Suprapubic skin (tissue), 3 donors: Measurements from ENCODE around the gene CXXC1.

Experiments
- EP300 ChIP-seq: sonication (generic); formaldehyde crosslinking; IDR thresholded peaks from one replicate; pipeline ENCODE4 v1.6.1; 2017; ENCODE audit warnings: antibody characterized with exemption
- TF ChIP-seq, protein P1 (sequence below), 2 donors: fragments of 200-600 bp in 1 of 2; fragments of 450-650 bp in 1 of 2; sonication (generic) in 1 of 2; IDR thresholded peaks; one replicate each; pipeline ENCODE4 v1.5.1; 2016 to 2019; ENCODE audit warnings: antibody characterized with exemption in 2 of 2, mild to moderate bottlenecking in 1 of 2, moderate library complexity in 1 of 2

DNA sequence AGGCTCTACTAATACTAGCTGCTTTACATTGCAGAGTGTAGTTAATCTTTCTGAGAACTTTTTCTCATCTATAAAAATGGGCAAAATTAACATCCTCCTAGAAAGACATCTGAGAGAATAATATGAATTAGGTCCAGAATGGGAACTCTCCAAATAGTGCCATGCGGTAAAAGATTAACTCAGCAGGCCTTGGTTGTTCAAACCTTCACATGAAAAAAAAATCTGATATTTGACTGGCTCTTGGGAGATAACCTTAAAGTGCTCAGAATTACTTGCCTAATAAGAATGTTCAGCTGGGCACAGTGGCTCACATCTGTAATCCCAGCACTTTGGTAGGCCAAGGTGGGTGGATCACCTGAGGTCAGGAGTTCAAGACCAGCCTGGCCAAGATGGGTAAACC, 5.5 kb upstream of the CXXC1 start:
- TF ChIP-seq EP300, result no peak
- TF ChIP-seq, protein P1, sequence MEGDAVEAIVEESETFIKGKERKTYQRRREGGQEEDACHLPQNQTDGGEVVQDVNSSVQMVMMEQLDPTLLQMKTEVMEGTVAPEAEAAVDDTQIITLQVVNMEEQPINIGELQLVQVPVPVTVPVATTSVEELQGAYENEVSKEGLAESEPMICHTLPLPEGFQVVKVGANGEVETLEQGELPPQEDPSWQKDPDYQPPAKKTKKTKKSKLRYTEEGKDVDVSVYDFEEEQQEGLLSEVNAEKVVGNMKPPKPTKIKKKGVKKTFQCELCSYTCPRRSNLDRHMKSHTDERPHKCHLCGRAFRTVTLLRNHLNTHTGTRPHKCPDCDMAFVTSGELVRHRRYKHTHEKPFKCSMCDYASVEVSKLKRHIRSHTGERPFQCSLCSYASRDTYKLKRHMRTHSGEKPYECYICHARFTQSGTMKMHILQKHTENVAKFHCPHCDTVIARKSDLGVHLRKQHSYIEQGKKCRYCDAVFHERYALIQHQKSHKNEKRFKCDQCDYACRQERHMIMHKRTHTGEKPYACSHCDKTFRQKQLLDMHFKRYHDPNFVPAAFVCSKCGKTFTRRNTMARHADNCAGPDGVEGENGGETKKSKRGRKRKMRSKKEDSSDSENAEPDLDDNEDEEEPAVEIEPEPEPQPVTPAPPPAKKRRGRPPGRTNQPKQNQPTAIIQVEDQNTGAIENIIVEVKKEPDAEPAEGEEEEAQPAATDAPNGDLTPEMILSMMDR (IDR thresholded peaks at IDR 0.05), result no peak
